Inferior parietal cortex (tissue), 1 donor: Measurements from ENCODE around the gene ZNF543.
"Not testable (repeated sequence)": the region's sequence is repeated elsewhere in the genome, so short reads cannot be mapped to it uniquely, and the experiment has no call there.

Experiments used
- DNase-seq: peaks from one replicate; pipeline ENCODE4 v3.0.0-alpha.2; 2016; ENCODE audit errors: extremely low spot score

ZNF543 gene

DNA sequence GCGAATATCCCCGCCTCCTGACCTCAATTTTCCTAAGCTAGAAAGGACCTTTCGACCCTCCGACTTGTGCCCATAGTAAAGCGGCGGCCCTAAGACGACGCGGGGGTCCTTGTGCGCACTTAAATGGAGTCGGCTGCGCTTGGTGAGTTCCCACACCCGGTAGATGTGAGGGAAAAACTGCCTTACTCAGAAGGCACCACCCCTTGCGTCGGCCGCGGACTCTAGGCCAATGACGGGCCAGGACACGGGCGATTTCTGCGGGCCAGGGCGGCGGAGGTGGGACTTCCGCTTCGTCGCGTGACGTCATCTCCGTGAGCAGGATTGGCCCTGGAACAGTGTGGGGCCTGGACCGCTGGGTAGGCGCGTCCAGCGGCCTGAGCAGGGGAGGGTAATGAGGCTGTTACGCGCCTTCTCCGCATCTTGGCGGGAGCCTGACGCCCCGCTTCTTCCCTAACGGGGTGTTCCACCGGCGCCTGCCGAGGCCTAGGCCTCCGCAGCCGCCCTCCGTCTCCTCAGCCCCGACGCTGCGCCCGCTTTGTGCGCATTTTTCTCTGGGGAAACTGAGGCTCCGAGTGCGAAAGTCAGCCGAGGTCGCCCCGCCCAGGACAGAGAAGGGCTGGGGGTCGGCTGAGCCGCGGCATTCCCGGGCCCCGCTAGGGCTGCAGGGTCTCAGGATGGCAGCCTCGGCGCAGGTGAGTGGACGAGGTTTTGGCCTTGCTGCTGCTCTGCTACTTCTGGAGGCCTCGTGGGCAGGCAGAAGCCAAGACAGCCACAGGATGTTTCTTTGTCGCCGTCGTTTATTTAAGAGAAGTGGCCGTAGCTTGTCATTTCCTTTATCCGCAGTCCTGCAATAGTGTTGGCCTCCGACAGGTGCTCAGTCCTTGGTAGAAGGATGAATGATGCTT is at the start of gene ZNF543:
TSS of gene ZNF543 (plus strand) at position 293 of the 905 bp plus-strand sequence. CDS start at position 675, 382 bp downstream.
- DNase-seq: peak; percentile 95

DNA sequence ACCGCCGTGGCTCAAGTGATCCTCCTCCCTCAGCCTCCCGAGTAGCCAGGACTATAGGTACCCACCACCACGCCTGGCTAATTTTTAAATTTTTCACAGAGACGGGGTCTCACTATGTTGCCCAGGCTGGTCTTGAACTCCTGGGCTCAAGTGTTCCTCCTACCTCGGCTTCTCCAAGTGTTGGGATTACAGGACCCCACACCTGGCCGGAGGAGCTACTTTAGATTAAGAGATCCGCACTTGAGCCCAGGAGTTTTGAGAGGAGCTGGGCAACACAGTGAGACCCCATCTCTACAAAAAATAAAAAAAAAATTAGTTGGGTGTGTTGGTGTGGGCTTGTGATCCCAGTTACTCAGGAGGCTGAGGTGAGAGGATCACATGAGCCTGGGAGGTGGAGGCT is 49.0 kb upstream of the ZNF543 start:
- no peak for DNase-seq

DNA sequence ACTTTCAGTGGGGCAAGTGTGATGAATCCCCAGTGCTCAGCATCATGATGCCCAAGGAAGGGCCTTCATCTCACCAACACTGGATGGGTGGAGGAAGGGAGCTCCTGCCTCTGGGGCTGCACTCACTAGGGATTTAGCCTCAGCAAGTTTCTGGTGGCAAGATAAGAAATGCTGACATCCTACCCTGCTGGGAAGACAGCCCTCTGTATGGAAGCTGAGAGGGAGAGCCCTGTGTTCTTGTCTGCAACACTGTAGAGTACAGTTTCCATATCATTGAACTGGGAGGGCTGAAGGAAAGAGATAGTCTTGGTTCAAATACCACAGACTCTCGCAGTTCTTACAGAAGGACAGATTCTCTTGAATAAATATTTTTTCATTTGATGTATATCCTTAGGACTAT is 47.3 kb upstream of the ZNF543 start:
- DNase-seq: no peak

- no peak for DNase-seq
Measured at GRCh38 chr19:57276430-57276829, 43.8 kb upstream of the ZNF543 start.

- not testable (repeated sequence) for DNase-seq
Measured at GRCh38 chr19:57278481-57278880, 41.8 kb upstream of the ZNF543 start.

DNA sequence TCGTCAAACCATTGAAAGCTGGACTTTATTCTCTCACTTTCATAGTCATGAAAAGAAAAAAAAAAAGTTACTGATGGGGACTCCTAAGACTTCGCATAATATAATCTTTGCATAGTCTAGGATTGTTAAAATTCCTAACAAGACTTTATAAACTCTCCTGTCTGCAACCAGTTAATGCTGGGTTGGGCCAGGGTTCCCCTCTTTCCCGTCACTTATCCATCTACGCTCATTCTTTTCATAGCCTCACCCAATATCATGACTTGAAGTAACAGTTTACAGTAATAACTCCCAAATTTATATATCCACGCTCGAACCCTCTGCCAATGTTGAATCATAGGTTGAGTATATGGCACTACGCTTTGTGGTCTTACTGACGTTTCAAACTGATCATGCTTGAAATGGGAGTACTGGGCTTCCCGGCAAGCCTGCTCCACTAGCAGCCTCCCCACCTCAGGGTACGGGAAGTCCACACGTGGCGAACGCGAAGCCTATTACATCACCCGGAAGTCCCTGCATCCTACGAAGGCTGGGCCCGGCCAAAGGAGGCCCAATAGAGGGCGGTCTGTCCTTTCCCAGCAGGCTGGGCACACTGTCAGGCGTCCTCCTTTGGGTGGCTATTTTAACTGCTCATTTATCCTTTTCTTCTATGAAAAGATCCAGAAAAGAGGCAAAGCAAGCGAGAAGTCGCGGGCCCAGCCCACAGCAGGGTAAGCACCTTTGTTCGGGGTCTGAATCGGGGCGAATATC is 40.7 kb upstream of the ZNF543 start:
- peak; percentile 93 for DNase-seq

- peak; percentile 98 for DNase-seq
Measured at GRCh38 chr19:57280165-57280961, 39.9 kb upstream of the ZNF543 start, which contains the start of gene ZNF460. TSS of gene ZNF460 (plus strand) at chr19:57280485. CDS start at chr19:57280807, 322 bp downstream.

GRCh38 chr19:57280962-57281400 is 39.3 kb upstream of the ZNF543 start:
- DNase-seq: peak; percentile 5

DNA sequence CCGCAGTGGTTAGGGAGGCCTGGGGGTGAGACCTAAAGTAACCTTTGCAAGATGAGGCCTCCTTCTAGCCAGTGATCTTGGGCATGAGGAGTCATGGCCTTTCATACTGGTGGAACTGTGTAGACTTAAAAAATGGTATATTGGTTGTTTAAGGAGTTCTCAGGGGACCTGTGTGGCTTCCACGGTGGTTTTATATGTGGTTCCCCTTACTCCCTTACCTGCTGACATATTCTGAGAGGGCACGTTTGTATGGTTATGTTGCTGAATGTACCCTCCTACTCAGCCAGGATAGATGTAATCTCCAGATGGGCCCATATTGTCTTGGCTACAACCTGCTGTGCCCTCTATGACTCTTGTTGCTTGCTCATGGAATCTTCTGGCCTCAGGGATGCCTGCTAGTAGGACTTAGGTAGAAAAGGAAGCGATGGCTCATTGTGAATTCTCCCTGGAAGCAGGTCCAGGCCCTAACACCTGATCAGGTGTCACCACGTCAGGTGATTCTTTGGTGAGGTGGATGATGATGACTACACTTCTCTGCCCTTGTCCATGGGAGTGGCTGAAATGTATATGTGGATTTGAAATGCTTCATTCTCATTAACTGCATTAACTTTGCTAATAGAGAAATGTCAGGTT is 38.1 kb upstream of the ZNF543 start:
- DNase-seq: no peak

- no peak for DNase-seq
Measured at GRCh38 chr19:57288373-57288772, 31.9 kb upstream of the ZNF543 start.

GRCh38 chr19:57290970-57291369 is 29.3 kb upstream of the ZNF543 start:
- no peak for DNase-seq

GRCh38 chr19:57292547-57292946 is 27.7 kb upstream of the ZNF543 start:
- DNase-seq: no peak

DNA sequence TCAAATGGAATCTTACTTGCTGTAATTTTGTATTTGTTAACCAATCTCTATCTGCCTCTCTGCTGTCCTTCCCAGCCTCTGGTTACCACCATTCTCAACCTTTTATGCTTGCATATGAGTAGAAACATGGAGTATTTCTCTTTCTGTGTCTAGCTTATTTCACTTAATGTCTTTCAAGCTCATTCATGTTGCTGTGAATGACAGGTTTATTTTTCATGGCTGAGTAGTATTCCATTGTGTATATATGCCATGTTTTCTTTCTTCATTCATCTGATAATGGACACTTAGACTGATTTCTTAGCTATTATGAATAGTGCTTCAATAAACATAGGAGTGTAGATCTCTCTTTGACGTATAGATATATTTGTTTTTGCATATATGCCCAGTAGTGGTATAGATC is 26.6 kb upstream of the ZNF543 start:
- DNase-seq: no peak

- no peak for DNase-seq
Measured at GRCh38 chr19:57302020-57302465, 18.2 kb upstream of the ZNF543 start.

GRCh38 chr19:57302727-57303401 is 17.4 kb upstream of the ZNF543 start:
- no peak for DNase-seq

GRCh38 chr19:57305056-57305455 is 15.2 kb upstream of the ZNF543 start:
- DNase-seq: no peak

DNA sequence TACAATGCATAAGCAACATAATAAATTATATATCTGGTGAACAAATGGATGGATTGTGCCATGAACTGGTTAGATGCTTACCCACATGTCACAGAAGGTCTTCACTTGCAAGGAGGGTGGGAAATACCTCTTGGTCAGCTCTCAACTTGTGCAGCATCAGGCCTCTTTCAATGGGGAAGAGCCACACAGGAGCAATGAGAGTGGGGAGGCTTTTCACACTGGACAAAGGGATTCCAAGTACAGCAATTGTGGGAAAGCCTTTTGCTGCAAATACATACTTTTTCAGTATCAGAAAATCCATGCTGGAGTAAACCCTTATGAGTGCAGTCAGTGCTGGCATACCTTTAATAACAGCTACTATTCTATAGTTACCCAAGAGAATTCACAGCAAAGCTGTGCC is 11.8 kb upstream of the ZNF543 start:
- no peak for DNase-seq

DNA sequence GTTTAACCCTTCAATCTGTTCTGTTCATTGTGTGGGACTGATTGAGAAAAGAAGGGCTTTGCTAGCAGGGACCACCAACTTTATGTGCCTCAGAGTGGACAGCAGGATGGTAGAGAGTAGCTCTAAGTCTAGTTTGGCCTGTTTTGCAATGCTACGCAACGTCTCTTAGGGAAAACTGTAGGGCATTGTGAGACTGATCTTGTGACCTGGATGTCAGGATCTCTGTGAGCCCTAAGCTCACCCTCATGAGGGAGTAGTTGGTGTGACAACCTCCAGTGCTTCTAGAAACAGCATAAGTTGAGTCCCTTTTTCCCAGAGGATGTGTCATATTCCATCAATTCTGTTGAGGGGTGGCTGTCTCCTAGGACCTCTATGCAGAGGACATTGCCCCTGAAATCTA is 9.5 kb upstream of the ZNF543 start:
- no peak for DNase-seq

- DNase-seq: no peak
Measured at GRCh38 chr19:57314146-57314545, 6.1 kb upstream of the ZNF543 start.

DNA sequence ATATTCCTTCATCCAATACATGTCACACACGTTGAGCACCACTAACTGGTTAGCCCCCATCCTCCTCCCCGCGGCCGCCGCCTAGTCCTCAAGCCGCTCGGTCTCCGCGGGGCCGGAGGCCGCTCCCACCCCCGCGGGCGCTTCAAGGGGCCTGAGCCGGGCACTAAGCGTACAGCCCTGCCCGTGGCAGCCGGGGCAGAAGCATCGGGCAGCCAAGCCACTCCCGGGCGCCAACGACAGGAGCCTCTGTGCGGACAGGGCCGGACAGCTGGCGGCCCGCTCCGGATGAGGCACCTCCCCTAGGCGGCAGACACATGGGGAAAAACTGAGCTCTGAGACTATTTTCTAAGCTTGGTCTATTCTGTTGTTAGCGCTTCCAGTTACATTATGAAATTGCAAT is 2.8 kb upstream of the ZNF543 start:
- DNase-seq: no peak

- no peak for DNase-seq
Measured at GRCh38 chr19:57319869-57320179, 448 bp upstream of the ZNF543 start.
